GM18861 (cell line): ENCODE results near the gene CAMTA1.

Experiments
- ATAC-seq: cut with Tn5 transposase; IDR thresholded peaks from one replicate; pipeline ENCODE4 v1.9.1; 2021; ENCODE audit not compliant: unreplicated experiment

The CAMTA1 gene

GRCh38 chr1:7534061-7534825 is 749.0 kb downstream of the CAMTA1 start:
- ATAC-seq = no peak

- no peak for ATAC-seq
Observed at GRCh38 chr1:7535016-7535415, 749.8 kb downstream of the CAMTA1 start.

- ATAC-seq = no peak
Observed at GRCh38 chr1:7535934-7536878, 751.0 kb downstream of the CAMTA1 start.

- no peak for ATAC-seq
Observed at GRCh38 chr1:7536891-7537591, 751.8 kb downstream of the CAMTA1 start.

GRCh38 chr1:7538033-7538432 is 752.8 kb downstream of the CAMTA1 start:
- ATAC-seq = no peak

GRCh38 chr1:7538849-7539768 is 753.9 kb downstream of the CAMTA1 start:
- no peak for ATAC-seq

GRCh38 chr1:7539769-7540175 is 754.5 kb downstream of the CAMTA1 start:
- no peak for ATAC-seq

- no peak for ATAC-seq
Observed at GRCh38 chr1:7540816-7541215, 755.6 kb downstream of the CAMTA1 start.

- ATAC-seq = no peak
Observed at GRCh38 chr1:7541629-7542028, 756.4 kb downstream of the CAMTA1 start.

GRCh38 chr1:7543718-7544090 is 758.5 kb downstream of the CAMTA1 start:
- ATAC-seq = no peak

GRCh38 chr1:7549277-7550161 is 764.3 kb downstream of the CAMTA1 start:
- ATAC-seq = no peak

- no peak for ATAC-seq
Observed at GRCh38 chr1:7550261-7550865, 765.1 kb downstream of the CAMTA1 start.

- ATAC-seq = no peak
Observed at GRCh38 chr1:7550981-7551380, 765.7 kb downstream of the CAMTA1 start.

- no peak for ATAC-seq
Observed at GRCh38 chr1:7551442-7551841, 766.2 kb downstream of the CAMTA1 start.

- ATAC-seq = no peak
Observed at GRCh38 chr1:7552402-7552801, 767.1 kb downstream of the CAMTA1 start.

GRCh38 chr1:7553042-7553690 is 767.9 kb downstream of the CAMTA1 start:
- no peak for ATAC-seq

GRCh38 chr1:7554385-7555235 is 769.4 kb downstream of the CAMTA1 start:
- no peak for ATAC-seq
